RWPE1 (cell line): ENCODE measurements around the gene MARK3.
A peak's percentile ranks its signal among the peaks of the same experiment; 100 is the strongest.

Experiments
- CTCF ChIA-PET: fragments of 350-600 bp; sonication (Branson Sonifier 250); formaldehyde crosslinking; extraction: SDS; loops from one replicate; lab custom pipeline; 2021; lab: Yijun Ruan, JAX
- POLR2A ChIA-PET: fragments of 400-600 bp; formaldehyde crosslinking; extraction: SDS; loops from one replicate; lab custom pipeline; 2020; ENCODE audit warnings: antibody characterized with exemption; ENCODE audit not compliant: low non-redundant PET; lab: Yijun Ruan, JAX
- DNase-seq: peaks from one replicate; pipeline ENCODE4 v3.0.0; 2012; ENCODE audit warnings: low spot score
- H3K27ac ChIP-seq: fragments of 450-650 bp; 2 replicates; pipeline ENCODE4 v1.5.1; 2017
- TF ChIP-seq, protein P1 (sequence below): fragments of 450-650 bp; conservative IDR thresholded peaks from 2 replicates; pipeline ENCODE4 v1.5.1; 2017; ENCODE audit warnings: low read depth, mild to moderate bottlenecking

MARK3 gene

DNA sequence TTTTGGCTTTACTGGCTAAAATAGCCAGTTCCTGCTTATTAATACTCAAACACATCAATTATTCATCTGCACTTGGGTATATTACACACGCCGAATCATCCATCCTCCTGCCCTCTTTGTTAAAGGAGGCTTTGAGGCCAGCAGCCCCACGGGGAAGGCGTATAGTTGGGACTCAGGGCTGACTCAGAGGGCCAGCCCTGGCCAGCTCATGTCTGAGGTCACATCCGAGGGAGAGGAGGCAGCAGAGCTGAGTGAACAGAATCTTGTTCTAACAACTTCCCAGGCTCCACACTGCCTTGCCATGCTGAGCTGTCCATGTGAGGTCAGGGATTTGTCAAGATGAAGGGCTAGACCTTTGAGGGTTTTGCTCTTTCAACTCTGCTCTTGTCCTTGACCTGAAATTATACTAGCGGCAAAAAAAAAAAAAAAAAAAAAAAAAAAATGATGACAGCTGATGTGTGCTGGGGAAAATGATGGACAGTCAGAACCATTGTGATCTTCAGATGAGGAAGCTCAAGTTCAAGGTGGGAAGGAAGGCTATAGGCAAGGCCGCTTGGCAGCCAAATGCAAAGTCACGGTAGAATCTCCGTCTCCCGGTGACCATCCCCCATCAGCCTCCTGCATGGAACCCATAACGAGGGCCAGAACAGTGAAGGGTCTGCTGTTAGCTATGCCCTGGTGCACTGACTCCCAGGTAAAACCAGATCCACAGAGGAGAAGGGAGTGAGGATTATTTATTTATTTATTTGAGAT lies 12.5 kb upstream of the MARK3 start:
- peak overlapping the region; percentile 77 for H3K27ac ChIP-seq
- POLR2A ChIA-PET, result no interaction called here
- TF ChIP-seq, protein P1, sequence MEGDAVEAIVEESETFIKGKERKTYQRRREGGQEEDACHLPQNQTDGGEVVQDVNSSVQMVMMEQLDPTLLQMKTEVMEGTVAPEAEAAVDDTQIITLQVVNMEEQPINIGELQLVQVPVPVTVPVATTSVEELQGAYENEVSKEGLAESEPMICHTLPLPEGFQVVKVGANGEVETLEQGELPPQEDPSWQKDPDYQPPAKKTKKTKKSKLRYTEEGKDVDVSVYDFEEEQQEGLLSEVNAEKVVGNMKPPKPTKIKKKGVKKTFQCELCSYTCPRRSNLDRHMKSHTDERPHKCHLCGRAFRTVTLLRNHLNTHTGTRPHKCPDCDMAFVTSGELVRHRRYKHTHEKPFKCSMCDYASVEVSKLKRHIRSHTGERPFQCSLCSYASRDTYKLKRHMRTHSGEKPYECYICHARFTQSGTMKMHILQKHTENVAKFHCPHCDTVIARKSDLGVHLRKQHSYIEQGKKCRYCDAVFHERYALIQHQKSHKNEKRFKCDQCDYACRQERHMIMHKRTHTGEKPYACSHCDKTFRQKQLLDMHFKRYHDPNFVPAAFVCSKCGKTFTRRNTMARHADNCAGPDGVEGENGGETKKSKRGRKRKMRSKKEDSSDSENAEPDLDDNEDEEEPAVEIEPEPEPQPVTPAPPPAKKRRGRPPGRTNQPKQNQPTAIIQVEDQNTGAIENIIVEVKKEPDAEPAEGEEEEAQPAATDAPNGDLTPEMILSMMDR, result no peak
- CTCF ChIA-PET, result interaction anchor here (0.6 to 0.7 kb wide), 2 partner anchors 13 to 442 kb away, joined by 3 read pairs; partner anchors contain the start of gene MARK3
- DNase-seq, result peak; percentile 89

DNA sequence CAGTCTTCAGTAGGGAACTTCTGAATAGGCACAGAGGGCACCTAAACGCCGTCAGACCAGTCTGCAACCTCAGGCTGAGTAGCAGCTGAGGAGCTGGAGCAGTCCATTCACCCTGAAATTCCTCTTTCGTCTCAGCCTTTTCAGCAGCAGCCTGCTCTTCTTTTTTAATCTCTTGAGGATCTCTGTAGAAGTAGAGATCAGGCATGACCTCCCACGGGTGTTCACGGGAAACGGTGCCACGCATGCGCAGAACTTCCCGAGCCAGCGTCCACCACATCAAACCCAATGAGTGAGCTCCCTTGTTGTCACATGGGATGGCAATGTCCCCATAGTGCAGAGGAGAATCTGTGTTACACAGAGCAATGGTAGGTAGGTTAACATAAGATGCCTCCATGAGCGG lies 11.1 kb upstream of the MARK3 start:
- no peak overlapping the region for H3K27ac ChIP-seq
- POLR2A ChIA-PET, result no interaction called here
- DNase-seq, result no peak
- TF ChIP-seq, protein P1, result no peak
- CTCF ChIA-PET, result interaction anchor here (0.7 kb wide), 1 partner anchor 780 kb away, joined by 3 read pairs; no protein-coding TSS in a partner anchor

DNA sequence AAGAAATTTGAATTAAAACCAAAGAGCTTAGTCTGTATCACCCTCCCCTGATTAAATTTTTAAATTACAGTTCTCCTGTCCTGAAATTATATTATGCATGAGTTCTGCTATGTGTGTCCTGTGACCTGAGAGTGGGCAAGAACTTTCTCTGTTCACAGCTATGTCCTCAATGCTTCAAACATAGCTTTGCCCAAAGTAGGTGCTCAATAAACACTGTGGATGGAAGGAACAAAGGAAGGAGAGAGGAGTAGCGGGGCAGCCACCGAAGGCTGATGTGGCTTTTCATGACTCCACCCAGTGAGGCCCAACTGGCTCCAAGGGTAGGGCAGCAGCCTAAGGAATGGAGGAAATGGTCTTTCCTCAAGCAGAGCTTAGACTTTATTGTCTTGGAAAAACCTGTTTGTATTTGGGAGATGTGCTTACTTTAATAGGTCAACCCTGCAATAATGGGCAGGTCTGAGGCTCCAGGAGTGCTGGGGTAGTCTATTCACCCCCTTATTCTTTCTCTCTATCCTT lies 7.6 kb upstream of the MARK3 start:
- POLR2A ChIA-PET, result no interaction called here

DNA sequence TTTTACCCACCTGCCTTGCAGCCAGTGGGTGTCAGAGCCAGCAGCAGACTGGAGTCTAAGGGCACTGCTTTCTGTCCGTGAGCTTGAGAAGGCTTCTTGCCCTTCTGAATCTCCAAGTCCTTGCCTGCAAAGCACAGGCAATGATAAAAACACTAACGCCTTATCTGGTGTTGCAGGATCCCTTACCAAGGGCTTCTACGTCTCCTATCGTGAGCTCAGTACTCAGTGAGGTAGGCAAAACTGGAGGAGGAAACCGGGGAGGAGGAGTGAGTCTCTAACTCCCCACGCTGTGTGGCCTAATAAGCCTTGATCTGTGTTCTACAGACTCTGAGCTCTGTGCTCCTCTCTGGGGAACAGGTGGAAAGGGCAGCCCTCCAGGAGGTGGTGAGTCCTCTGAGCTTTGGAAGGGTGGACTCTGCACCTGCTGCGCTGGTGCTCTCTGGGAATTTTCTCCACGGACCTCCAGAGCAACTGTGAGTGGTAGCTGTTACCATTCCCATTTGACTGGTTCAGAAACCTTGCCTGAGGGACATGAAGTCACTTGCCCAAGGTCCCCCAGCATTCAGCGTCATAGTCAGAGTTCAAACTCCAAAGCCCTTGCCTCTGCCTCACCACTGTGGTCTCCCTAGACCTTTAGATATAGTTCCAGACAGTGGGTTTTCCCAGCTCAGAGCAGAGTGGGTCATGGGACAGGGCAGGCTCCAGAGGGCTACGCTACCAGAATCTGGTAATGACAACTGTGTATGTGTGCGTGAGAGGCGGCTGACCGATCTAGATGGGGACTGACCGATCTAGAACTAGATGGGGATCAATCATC lies 7.0 kb upstream of the MARK3 start:
- ChIA-PET CTCF (interaction anchor here (1.1 to 1.6 kb wide), 2 partner anchors 12 to 16 kb away, joined by 5 to 6 read pairs; no protein-coding TSS in a partner anchor), POLR2A (no interaction called here)
- DNase-seq, result no peak
- TF ChIP-seq, protein P1, result no peak
- H3K27ac ChIP-seq, result no peak overlapping the region

More for the DNA sequence above, 7.6 kb upstream of the MARK3 start:
- no peak for DNase-seq
- TF ChIP-seq, protein P1, result no peak
- CTCF ChIA-PET, result interaction anchor here (1.1 to 1.6 kb wide), 2 partner anchors 13 to 17 kb away, joined by 5 to 6 read pairs; no protein-coding TSS in a partner anchor
- H3K27ac ChIP-seq, result no peak overlapping the region

DNA sequence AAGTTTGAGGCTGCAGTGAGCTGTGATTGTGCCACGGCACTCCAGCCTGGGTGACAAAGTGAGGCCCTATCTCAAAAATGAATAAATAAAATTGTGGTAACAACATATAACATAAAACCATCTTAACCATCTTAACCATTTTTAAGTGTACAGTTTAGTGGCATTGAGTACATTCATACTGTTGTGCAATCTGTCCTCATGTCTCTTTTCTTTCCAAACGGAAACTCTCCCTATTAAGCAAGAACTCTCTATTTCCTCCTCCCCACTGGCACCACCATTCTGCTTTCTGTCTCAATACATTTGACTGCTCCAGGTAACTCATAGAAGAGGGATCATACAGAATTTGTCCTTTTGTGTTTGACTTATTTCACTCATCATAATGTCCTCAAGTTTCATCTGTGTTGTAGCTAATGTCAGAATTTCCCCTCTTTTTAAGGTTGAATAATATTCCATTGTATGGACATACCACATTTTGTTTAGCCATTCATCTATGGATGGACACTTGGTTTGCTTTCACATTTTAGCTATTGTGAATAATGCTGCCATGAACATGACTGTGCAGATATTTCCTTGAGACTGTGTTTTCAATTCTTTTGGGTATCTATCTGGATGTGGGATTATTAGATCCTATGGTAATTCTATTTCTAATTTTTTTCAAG lies 4.4 kb upstream of the MARK3 start:
- DNase-seq, result no peak
- TF ChIP-seq, protein P1, result no peak
- no peak overlapping the region for H3K27ac ChIP-seq
- POLR2A ChIA-PET, result no interaction called here
- CTCF ChIA-PET, result interaction anchor here (0.9 kb wide), 1 partner anchor 9 kb away, joined by 4 read pairs; no protein-coding TSS in a partner anchor
